Vagina (tissue), 2 donors: ENCODE results near the gene PARK7.

ENCODE experiments used
- POLR2A ChIP-seq, 2 donors: fragments of 450-650 bp; IDR thresholded peaks; one replicate each; pipeline ENCODE4 v1.6.1; 2017; ENCODE audit warnings: antibody characterized with exemption in 2 of 2, mild to moderate bottlenecking in 2 of 2, moderate library complexity in 2 of 2
- POLR2AphosphoS5 ChIP-seq, 2 donors: sonication (generic); formaldehyde crosslinking; IDR thresholded peaks; one replicate each; pipeline ENCODE4 v1.9.0; 2017; ENCODE audit warnings: antibody characterized with exemption in 2 of 2, mild to moderate bottlenecking in 2 of 2, low read depth in 1 of 2; ENCODE audit not compliant: insufficient read depth in 1 of 2
- TF ChIP-seq, protein P1 (sequence below), 3 experiments: fragments of 450-650 bp in 2 of 3; fragments of 200-600 bp in 1 of 3; sonication (generic) in 1 of 3; IDR thresholded peaks; one replicate each; pipeline ENCODE4 v1.5.1; 2017 to 2019; ENCODE audit warnings: antibody characterized with exemption in 3 of 3, mild to moderate bottlenecking in 2 of 3, moderate library complexity in 2 of 3

DNA sequence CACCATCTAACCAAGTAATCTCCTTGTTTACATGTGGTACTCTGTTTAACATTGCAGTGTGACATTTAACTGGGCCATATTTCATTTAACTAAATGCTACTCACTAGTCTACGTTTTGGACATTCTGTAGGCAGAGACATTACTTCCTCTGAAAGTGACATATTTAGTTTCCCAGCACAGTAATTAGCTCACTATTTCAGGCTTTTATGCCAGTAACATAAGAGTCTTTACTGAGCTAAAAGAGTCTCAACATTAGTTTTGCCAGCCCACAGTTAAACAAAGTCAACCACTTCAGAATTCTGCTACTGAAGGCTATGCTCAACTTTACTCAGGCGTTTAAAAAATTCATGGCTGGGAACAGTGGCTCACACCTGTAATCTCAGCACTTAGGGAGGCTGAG lies 18.3 kb upstream of the PARK7 start:
- TF ChIP-seq, protein P1, sequence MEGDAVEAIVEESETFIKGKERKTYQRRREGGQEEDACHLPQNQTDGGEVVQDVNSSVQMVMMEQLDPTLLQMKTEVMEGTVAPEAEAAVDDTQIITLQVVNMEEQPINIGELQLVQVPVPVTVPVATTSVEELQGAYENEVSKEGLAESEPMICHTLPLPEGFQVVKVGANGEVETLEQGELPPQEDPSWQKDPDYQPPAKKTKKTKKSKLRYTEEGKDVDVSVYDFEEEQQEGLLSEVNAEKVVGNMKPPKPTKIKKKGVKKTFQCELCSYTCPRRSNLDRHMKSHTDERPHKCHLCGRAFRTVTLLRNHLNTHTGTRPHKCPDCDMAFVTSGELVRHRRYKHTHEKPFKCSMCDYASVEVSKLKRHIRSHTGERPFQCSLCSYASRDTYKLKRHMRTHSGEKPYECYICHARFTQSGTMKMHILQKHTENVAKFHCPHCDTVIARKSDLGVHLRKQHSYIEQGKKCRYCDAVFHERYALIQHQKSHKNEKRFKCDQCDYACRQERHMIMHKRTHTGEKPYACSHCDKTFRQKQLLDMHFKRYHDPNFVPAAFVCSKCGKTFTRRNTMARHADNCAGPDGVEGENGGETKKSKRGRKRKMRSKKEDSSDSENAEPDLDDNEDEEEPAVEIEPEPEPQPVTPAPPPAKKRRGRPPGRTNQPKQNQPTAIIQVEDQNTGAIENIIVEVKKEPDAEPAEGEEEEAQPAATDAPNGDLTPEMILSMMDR (IDR thresholded peaks at IDR 0.05) = no peak
- TF ChIP-seq POLR2A (IDR thresholded peaks at IDR 0.05) (no peak), POLR2AphosphoS5 (IDR thresholded peaks at IDR 0.05; ENCODE audit: insufficient read depth in 1 of 2, low read depth in 1 of 2) (no peak)
